ENCODE measurements around the gene NDRG4.

GRCh38 chr16:58498341-58499091 lies 1.4 kb upstream of the NDRG4 start:
- TF ChIP-seq POLR2A (IDR thresholded peaks at IDR 0.05) (no peak), CTCF (IDR thresholded peaks at IDR 0.05) (no peak)
